Measurements from ENCODE around the gene GPER1. TPM values are rescaled to one million over a fixed set of nuclear protein-coding genes. Genes with fewer than 3 reads are reported as not detected.
"Not testable (repeated sequence)": the region's sequence is repeated elsewhere in the genome, so short reads cannot be mapped to it uniquely, and the experiment has no call there.

The GPER1 gene
- total RNA-seq, 4 donors from 2014 or later, result 1.1 to 4.5 (median 3.1) TPM

GRCh38 chr7:1136841-1137516, 49.1 kb downstream of the GPER1 start:
- H3K4me3 ChIP-seq (ENCODE audit: low read depth, poor library complexity, severe bottlenecking), result peak overlapping the region; percentile 72
- intact Hi-C loops (cut with DNase I; ENCODE audit: low total_unique reads), result no loop called here
- DNase-seq (ENCODE audit: low spot score in 2 of 2), result no peak
- TF ChIP-seq POLR2A (IDR thresholded peaks at IDR 0.05) (no peak), CTCF (IDR thresholded peaks at IDR 0.05) (no peak)
- 13 to 17% methylated on average over 9 of the region's 9 CpGs for WGBS, 2 donors

GRCh38 chr7:1137517-1138167, 49.7 kb downstream of the GPER1 start:
- peak overlapping the region; percentile 72 for H3K4me3 ChIP-seq (ENCODE audit: low read depth, poor library complexity, severe bottlenecking)
- 10 to 24% methylated on average over 16 to 35 of the region's 51 CpGs for WGBS, 2 donors
- DNase-seq (ENCODE audit: low spot score in 2 of 2), result no peak
- no peak for TF ChIP-seq CTCF (IDR thresholded peaks at IDR 0.05)
- no peak for TF ChIP-seq POLR2A (IDR thresholded peaks at IDR 0.05)
- intact Hi-C loops (cut with DNase I; ENCODE audit: low total_unique reads), result no loop called here

DNA sequence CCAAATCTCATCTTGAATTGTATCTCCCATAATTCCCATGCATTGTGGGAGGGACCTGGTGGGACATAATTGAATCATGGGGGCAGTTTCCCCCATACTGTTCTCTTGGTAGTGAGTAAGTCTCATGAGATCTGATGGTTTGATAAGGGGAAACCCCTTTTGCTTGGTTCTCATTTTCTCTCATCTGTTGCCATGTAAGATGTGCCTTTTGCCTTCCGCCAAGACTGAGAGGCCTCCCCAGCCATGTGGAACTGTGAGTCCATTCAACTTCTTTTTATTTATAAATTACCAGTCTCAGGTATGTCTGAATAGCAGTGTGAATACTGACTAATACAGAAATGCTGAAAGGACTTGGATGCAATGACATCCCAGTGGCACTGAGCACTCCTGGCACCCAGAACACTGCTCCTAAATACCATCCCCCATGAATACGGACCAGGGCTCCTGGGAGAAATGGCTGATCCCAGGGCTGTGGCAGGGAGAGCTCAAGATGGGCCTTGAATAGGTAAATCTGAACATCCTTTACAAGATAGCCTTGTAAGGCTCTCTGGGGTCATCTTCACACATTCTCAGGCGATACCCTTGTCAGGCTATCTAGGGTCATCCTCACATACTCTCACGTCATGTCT, 52.7 kb downstream of the GPER1 start:
- TF ChIP-seq POLR2A (IDR thresholded peaks at IDR 0.05), result no peak

DNA sequence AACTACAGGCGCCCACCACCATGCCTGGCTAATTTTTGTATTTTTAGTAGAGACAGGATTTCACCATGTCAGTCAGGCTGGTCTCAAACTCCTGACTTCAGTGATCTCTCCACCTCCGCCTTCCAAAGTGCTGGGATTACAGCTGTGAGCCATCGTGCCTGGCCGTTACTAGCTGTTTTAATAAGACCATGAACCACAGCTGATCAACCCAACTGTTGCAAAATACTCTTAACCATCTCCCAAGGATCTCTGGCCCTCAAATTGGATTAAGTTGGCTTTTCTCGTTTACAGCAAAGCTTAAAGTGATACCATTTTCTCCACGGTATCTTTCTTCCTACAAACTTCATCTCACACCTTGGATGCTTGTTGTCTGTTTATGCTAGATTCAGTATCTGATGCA, 53.7 kb downstream of the GPER1 start:
- no peak overlapping the region for H3K4me3 ChIP-seq (ENCODE audit: low read depth, poor library complexity, severe bottlenecking)
- WGBS, 2 donors, result 87 to 88% methylated on average over 6 of the region's 6 CpGs
- no peak for DNase-seq (ENCODE audit: low spot score in 2 of 2)
- no peak for TF ChIP-seq CTCF (IDR thresholded peaks at IDR 0.05)
- no peak for TF ChIP-seq POLR2A (IDR thresholded peaks at IDR 0.05)
- intact Hi-C loops (cut with DNase I; ENCODE audit: low total_unique reads), result loop anchor here (10.0 kb wide), 1 partner anchor 147 kb away; no protein-coding TSS in a partner anchor

More for the DNA sequence above, 52.7 kb downstream of the GPER1 start:
- 82 to 92% methylated on average over 4 of the region's 4 CpGs for WGBS, 2 donors
- DNase-seq (ENCODE audit: low spot score in 2 of 2), result no peak
- intact Hi-C loops (cut with DNase I; ENCODE audit: low total_unique reads), result loop anchor here (10.0 kb wide), 1 partner anchor 146 kb away; no protein-coding TSS in a partner anchor
- H3K4me3 ChIP-seq (ENCODE audit: low read depth, poor library complexity, severe bottlenecking), result no peak overlapping the region

DNA sequence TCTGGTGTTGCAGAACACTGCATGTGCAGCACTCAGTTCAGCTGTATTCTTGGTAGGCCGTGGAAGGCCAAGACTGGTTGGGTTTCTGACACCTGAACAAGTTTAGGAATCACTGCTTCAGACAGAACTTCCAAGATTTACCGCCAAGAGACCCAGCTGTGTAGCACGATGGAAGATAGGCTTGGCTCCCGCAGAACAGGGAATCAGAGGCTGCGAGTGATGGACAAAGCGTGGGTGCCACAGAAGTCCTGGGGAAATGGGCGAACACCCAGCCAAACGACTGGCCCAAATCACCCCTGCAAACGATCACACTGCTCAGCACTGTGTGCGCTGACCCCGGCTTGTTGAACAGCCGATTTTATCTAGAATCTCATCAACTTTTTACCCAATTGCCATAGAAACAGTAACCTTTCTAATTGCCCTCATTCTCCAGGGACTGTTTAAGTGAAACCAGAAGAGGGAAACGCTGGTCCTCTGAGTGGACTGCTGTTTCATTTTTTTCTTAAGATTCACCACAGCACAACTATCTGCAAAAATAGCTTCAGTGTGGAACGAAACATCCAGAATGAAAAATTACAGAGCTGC, 54.2 kb downstream of the GPER1 start:
- intact Hi-C loops (cut with DNase I; ENCODE audit: low total_unique reads), result loop anchor here (10.0 kb wide), 1 partner anchor 147 kb away; no protein-coding TSS in a partner anchor
- no peak for TF ChIP-seq POLR2A (IDR thresholded peaks at IDR 0.05)
- TF ChIP-seq CTCF (IDR thresholded peaks at IDR 0.05), result no peak
- WGBS, 2 donors, result 69 to 76% methylated on average over 14 of the region's 14 CpGs
- no peak for DNase-seq (ENCODE audit: low spot score in 2 of 2)
- no peak overlapping the region for H3K4me3 ChIP-seq (ENCODE audit: low read depth, poor library complexity, severe bottlenecking)

DNA sequence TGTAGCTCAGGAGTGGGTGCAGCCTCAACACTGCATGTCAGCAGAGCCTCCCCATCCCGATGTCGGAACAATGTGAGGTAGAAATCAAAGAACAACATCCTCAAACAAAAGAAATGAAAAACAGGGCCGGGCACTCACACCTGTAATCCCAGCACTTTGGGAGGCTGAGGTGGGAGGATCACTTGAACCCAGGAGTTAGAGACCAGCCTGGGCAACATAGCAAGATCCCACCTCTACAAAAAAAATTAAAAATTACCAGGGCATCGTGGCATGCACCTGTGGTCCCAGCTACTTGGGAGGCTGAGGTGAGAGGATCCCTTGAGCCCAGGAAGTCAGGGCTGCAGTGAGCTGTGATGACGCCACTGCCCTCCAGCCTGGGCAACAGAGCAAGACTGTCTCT, 55.1 kb downstream of the GPER1 start:
- intact Hi-C loops (cut with DNase I; ENCODE audit: low total_unique reads), result loop anchor here (10.0 kb wide), 1 partner anchor 148 kb away; no protein-coding TSS in a partner anchor
- H3K4me3 ChIP-seq (ENCODE audit: low read depth, poor library complexity, severe bottlenecking); DNase-seq (ENCODE audit: low spot score in 2 of 2): not testable (repeated sequence)
- WGBS, 2 donors, result 85 to 92% methylated on average over 5 of the region's 5 CpGs

Other genes starting within 250 kb of the GPER1 start
- gene GET4, start 211.6 kb upstream of the GPER1 start, total RNA-seq, result 10 to 100 TPM; 46.1 to 67.7 (median 51.6) TPM
- 10 to 100 TPM in 1 of 4 donors, 1 to 10 TPM in 3; 9.1 to 18.8 (median 9.9) TPM for gene ADAP1, start 133.4 kb upstream of the GPER1 start, total RNA-seq
- 10 to 100 TPM; 13.0 to 25.1 (median 15.1) TPM for gene COX19, start 112.6 kb upstream of the GPER1 start, total RNA-seq
- gene CYP2W1, start 104.9 kb upstream of the GPER1 start, total RNA-seq, result 10 to 100 TPM; 11.7 to 31.6 (median 19.3) TPM
- gene GPR146, start 43.6 kb upstream of the GPER1 start, total RNA-seq, result 10 to 100 TPM; 26.9 to 61.7 (median 39.0) TPM
- 10 to 100 TPM in 3 of 4 donors, 1 to 10 TPM in 1; 9.4 to 26.0 (median 22.8) TPM for gene ZFAND2A, start 72.1 kb downstream of the GPER1 start, total RNA-seq
- not detected for gene UNCX, start 144.8 kb downstream of the GPER1 start, total RNA-seq

All from lower leg skin (tissue), 4 donors.